SK-N-SH (cell line): ENCODE measurements around the gene LRP2BP.
"Not testable (repeated sequence)": the region's sequence is repeated elsewhere in the genome, so short reads cannot be mapped to it uniquely, and the experiment has no call there.

Experiments used
- CTCF ChIP-seq: fragments of 200-600 bp; sonication (generic); IDR thresholded peaks from 2 replicates; pipeline ENCODE4 v1.6.1; 2017; ENCODE audit warnings: antibody characterized with exemption, mild to moderate bottlenecking, moderate library complexity
- RAD21 ChIP-seq: IDR thresholded peaks from 2 replicates; pipeline ENCODE4 v1.6.1; 2012; ENCODE audit warnings: mild to moderate bottlenecking, low read length
- USF2 ChIP-seq: fragments of 150-350 bp; IDR thresholded peaks from 2 replicates; pipeline ENCODE4 v1.6.1; 2017; ENCODE audit warnings: antibody characterized with exemption, low read length, low read depth, borderline replicate concordance

- TF ChIP-seq CTCF, RAD21, USF2: not testable (repeated sequence)
Measured at GRCh38 chr4:185324361-185324760, 71.4 kb downstream of the LRP2BP start.
